CD4-positive, alpha-beta T cell treated with Interleukin-4 for 1 hour (primary cell): ENCODE results near the gene ARID2.

Experiments used
- DNase-seq, 2 donors: peaks; one replicate each; pipeline ENCODE4 v3.0.0-alpha.2; 2020 to 2022

The ARID2 gene

GRCh38 chr12:45944771-45945170 lies 215.3 kb downstream of the ARID2 start:
- no peak for DNase-seq

GRCh38 chr12:45946435-45946834 lies 216.9 kb downstream of the ARID2 start:
- DNase-seq = no peak

- DNase-seq = no peak
These were observed 219.0 kb downstream of the ARID2 start for GRCh38 chr12:45948546-45948945.
